SH-SY5Y (cell line): ENCODE data around the gene C9orf78.

Source experiments
- GATA2 ChIP-seq: IDR thresholded peaks from 2 replicates; pipeline ENCODE4 v1.6.1; 2011; ENCODE audit warnings: mild to moderate bottlenecking, low read depth, low read length
- GATA3 ChIP-seq: IDR thresholded peaks from 2 replicates; pipeline ENCODE4 v1.6.1; 2011; ENCODE audit warnings: low read depth, mild to moderate bottlenecking, low read length, moderate library complexity

DNA sequence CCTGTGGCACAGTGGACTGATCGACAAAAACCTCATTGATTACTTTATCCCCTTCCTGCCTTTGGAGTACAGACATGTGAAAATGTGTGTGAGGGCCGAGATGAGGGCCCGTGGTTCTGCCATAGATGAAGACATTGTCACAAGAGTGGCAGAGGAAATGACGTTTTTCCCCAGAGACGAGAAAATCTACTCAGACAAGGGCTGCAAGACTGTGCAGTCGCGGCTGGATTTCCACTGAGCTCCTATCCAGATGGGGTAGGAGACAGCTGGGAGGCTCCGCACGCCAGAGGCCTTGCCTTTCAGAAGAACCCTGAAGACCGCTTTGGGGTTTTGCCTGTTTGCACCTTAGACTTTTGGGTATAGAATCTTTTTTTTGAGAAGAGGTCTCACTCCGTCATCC, 25.7 kb downstream of the C9orf78 start:
- TF ChIP-seq GATA3 (no peak), GATA2 (no peak)
